OCI-LY7 (cell line): ENCODE measurements around the gene JDP2. TPM values are rescaled to one million over a fixed set of nuclear protein-coding genes. Genes with fewer than 3 reads are reported as not detected.

Experiments used
- BruUV-seq: library from RNA; stranded (reverse); fragments of 400-500 nt; replicated peaks from 2 replicates; lab custom pipeline; 2021; lab: Mats Ljungman, UMichigan
- CTCF ChIA-PET: fragments of 300-600 bp; sonication (Branson Sonifier 250); formaldehyde crosslinking; loops from one replicate; lab custom pipeline; 2022; ENCODE audit warnings: antibody characterized with exemption; ENCODE audit not compliant: unreplicated experiment; lab: Charles Lee
- POLR2A ChIA-PET: fragments of 300-600 bp; sonication (Branson Sonifier 250); formaldehyde crosslinking; loops from one replicate; lab custom pipeline; 2022; ENCODE audit warnings: antibody characterized with exemption; lab: Charles Lee
- DNase-seq: peaks from one replicate; pipeline ENCODE4 v3.0.0-alpha.2; 2015; ENCODE audit warnings: low spot score
- H2AFZ ChIP-seq: fragments of 200-600 bp; sonication (generic), shearing (Covaris generic); 2 replicates; pipeline ENCODE4 v1.6.1; 2014; ENCODE audit warnings: mild to moderate bottlenecking, antibody characterized with exemption, low read length, moderate library complexity
- H3K27ac ChIP-seq: fragments of 200-600 bp; sonication (generic); 2 replicates; pipeline ENCODE4 v1.5.1; 2014; ENCODE audit warnings: mixed run types, low read depth, mild to moderate bottlenecking, moderate library complexity, low read length, inconsistent platforms; ENCODE audit not compliant: poor library complexity, severe bottlenecking
- H3K36me3 ChIP-seq: fragments of 200-600 bp; sonication (generic); 2 replicates; pipeline ENCODE4 v1.6.1; 2014; ENCODE audit warnings: mild to moderate bottlenecking, antibody characterized with exemption, low read length, moderate library complexity, mixed read lengths; ENCODE audit not compliant: insufficient read depth
- H3K4me1 ChIP-seq: fragments of 200-600 bp; sonication (generic); 2 replicates; pipeline ENCODE4 v1.5.1; 2014; ENCODE audit warnings: mild to moderate bottlenecking, low read length; ENCODE audit not compliant: insufficient read depth, poor library complexity, severe bottlenecking
- H3K4me2 ChIP-seq: fragments of 200-600 bp; sonication (generic); 2 replicates; pipeline ENCODE4 v1.6.1; 2014; ENCODE audit warnings: mild to moderate bottlenecking, low read length
- H3K4me3 ChIP-seq: fragments of 200-600 bp; sonication (generic); 2 replicates; pipeline ENCODE4 v1.5.1; 2014; ENCODE audit warnings: mild to moderate bottlenecking, low read depth, low read length; ENCODE audit not compliant: poor library complexity, severe bottlenecking
- H3K79me2 ChIP-seq: fragments of 200-600 bp; sonication (generic); 2 replicates; pipeline ENCODE4 v1.6.1; 2016; ENCODE audit warnings: low read depth, mild to moderate bottlenecking, low read length, moderate library complexity, mixed read lengths; ENCODE audit not compliant: insufficient read depth
- H3K9me2 ChIP-seq: fragments of 200-600 bp; sonication (generic); 2 replicates; pipeline ENCODE4 v1.6.1; 2016; ENCODE audit warnings: mild to moderate bottlenecking, low read length, mixed read lengths; ENCODE audit not compliant: insufficient read depth
- H3K9me3 ChIP-seq: fragments of 200-600 bp; sonication (generic); 2 replicates; pipeline ENCODE4 v1.6.1; 2014; ENCODE audit warnings: mild to moderate bottlenecking, mixed run types, low read length, mixed read lengths
- H4K20me1 ChIP-seq: fragments of 200-600 bp; sonication (generic); 2 replicates; pipeline ENCODE4 v1.6.1; 2014; ENCODE audit warnings: mild to moderate bottlenecking, antibody characterized with exemption, low read length, moderate library complexity, mixed read lengths; ENCODE audit not compliant: insufficient read depth
- EZH2phosphoT487 ChIP-seq: fragments of 200-600 bp; sonication (generic); IDR thresholded peaks from 2 replicates; pipeline ENCODE4 v1.6.1; 2018; ENCODE audit warnings: low read depth, borderline replicate concordance, mild to moderate bottlenecking, mixed run types, antibody characterized with exemption, low read length, moderate library complexity, mixed read lengths
- intact Hi-C: fragments of 100-400 bp; cut with micrococcal nuclease; formaldehyde crosslinking; loops from one replicate; pipeline ENCODE4 v1.10.0; 2022; ENCODE audit not compliant: unreplicated experiment
- total RNA-seq, 2 experiments: library from RNA; depleted of rRNA in 1 of 2; stranded (reverse); fragments of >200 nt in 1 of 2; shearing (Covaris generic) in 1 of 2; gene quantifications; 2 replicates each; pipeline ENCODE4 v1.2.3, GENCODE V29; 2014 to 2022
- TF ChIP-seq, protein P1 (sequence below): fragments of 200-600 bp; sonication (generic); conservative IDR thresholded peaks from 2 replicates; pipeline ENCODE4 v1.5.1; 2014; ENCODE audit warnings: mild to moderate bottlenecking, antibody characterized with exemption, low read length, moderate library complexity, mixed read lengths

Gene JDP2
- total RNA-seq, 2 experiments from 2014 or later = 45.7 to 62.7 TPM

DNA sequence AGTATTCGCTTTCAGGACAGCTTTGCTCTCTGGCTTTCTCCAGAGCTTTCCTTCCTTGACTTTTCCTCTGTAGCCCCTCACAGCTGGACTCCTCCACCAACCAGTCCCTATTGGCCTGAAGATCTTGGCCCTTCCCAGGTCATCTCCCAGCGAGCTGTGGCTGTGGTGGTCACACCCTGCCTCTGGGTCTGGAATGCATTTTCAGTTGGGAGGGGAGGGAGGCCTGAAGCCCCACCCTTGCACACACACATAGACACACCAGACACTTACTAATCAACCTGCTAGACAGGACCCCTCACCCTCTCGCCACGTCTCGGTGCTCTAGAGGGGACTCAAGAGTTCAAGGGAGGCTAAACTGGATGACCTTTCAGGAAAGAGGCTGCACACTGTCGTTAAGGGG is 13.9 kb downstream of the JDP2 start:
- peaks cover 93% of the 10 kb centered on the region for H3K4me1 ChIP-seq
- no peaks in the 10 kb centered on the region for H3K9me2 ChIP-seq
- H3K4me3 ChIP-seq = peak overlapping the region; percentile 64
- H4K20me1 ChIP-seq = no peaks in the 10 kb centered on the region
- peaks cover 79% of the 10 kb centered on the region; the same call in 1 of the 2 replicates for H3K79me2 ChIP-seq
- no peak for TF ChIP-seq EZH2phosphoT487
- TF ChIP-seq, protein P1, sequence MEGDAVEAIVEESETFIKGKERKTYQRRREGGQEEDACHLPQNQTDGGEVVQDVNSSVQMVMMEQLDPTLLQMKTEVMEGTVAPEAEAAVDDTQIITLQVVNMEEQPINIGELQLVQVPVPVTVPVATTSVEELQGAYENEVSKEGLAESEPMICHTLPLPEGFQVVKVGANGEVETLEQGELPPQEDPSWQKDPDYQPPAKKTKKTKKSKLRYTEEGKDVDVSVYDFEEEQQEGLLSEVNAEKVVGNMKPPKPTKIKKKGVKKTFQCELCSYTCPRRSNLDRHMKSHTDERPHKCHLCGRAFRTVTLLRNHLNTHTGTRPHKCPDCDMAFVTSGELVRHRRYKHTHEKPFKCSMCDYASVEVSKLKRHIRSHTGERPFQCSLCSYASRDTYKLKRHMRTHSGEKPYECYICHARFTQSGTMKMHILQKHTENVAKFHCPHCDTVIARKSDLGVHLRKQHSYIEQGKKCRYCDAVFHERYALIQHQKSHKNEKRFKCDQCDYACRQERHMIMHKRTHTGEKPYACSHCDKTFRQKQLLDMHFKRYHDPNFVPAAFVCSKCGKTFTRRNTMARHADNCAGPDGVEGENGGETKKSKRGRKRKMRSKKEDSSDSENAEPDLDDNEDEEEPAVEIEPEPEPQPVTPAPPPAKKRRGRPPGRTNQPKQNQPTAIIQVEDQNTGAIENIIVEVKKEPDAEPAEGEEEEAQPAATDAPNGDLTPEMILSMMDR = no peak
- no peak for DNase-seq
- peak overlapping the region; percentile 84 for H3K27ac ChIP-seq
- BruUV-seq = no TSS peak
- H3K36me3 ChIP-seq = peaks cover 93% of the 10 kb centered on the region
- intact Hi-C loops = loop anchor here (2.0 kb wide), 1 partner anchor 39 kb away; no protein-coding TSS in a partner anchor
- ChIA-PET CTCF (no interaction called here), POLR2A (interaction anchor here (1.2 to 3.7 kb wide), 5 partner anchors 9 to 36 kb away, joined by 3 to 35 read pairs (median 7); partner anchors contain the start of gene JDP2)
- peak overlapping the region; percentile 92 for H3K4me2 ChIP-seq
- H3K9me3 ChIP-seq = no peaks in the 10 kb centered on the region
- H2AFZ ChIP-seq = no peak overlapping the region

DNA sequence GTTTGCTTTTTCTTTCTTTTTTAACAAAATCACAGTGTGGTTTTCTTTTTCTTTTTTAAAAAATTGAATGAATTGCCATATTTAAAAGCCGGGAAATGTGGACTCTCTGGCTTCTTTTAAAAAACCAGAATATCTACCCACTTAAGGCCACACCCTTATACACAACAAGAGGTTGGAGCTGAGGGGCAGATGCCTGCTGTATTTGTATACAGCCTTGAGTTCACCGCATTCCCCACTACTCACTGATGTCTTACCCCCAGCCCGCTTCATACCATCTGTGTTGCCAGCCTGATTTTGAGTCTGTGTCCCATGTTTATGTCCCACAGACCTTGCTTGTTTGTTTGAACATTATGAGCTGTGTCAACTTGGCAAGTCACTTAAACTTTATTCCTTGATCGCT is 14.3 kb downstream of the JDP2 start:
- Histone ChIP-seq H3K9me2 (no peaks in the 10 kb centered on the region), H3K4me2 (peak overlapping the region; percentile 92; the same call in 1 of the 2 replicates), H3K4me3 (no peak overlapping the region), H3K4me1 (peaks cover 93% of the 10 kb centered on the region), H3K9me3 (no peaks in the 10 kb centered on the region), H4K20me1 (no peaks in the 10 kb centered on the region), H3K27ac (no peak overlapping the region), H2AFZ (no peak overlapping the region), H3K36me3 (peaks cover 97% of the 10 kb centered on the region), H3K79me2 (peaks cover 79% of the 10 kb centered on the region; the same call in 1 of the 2 replicates)
- no TSS peak for BruUV-seq
- ChIA-PET CTCF (no interaction called here), POLR2A (interaction anchor here (0.7 to 3.7 kb wide), 4 partner anchors 10 to 965 kb away, joined by 3 to 35 read pairs (median 8); partner anchors contain the start of gene JDP2)
- no peak for DNase-seq
- TF ChIP-seq, protein P1 = no peak
- TF ChIP-seq EZH2phosphoT487 = no peak
- intact Hi-C loops = no loop called here

DNA sequence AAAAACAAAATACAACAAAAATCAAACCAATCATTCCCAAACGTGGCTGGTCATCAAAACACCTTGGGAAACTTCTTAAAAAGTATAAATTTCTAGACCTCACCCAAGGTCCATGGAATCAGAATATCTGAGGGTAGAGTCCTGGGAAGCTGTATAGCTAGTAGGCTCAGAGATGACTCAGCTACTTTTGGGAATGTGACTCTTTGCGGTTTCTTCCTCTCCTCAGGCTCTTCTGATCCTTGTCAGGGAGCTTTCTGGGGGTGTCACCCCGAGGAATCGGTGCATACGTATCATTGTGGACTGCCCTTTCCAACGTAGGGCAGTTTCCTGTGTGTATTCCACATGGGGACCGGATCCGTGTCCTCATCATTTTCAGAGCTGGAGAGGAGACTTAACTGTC is 14.8 kb downstream of the JDP2 start:
- no peaks in the 10 kb centered on the region for H3K9me2 ChIP-seq
- H3K4me3 ChIP-seq = no peak overlapping the region
- H3K79me2 ChIP-seq = peaks cover 79% of the 10 kb centered on the region; the same call in 1 of the 2 replicates
- no peaks in the 10 kb centered on the region for H4K20me1 ChIP-seq
- intact Hi-C loops = no loop called here
- DNase-seq = no peak
- no peaks in the 10 kb centered on the region for H3K9me3 ChIP-seq
- CTCF ChIA-PET = interaction anchor here (0.7 kb wide), 1 partner anchor 11 kb away, joined by 3 read pairs; no protein-coding TSS in a partner anchor
- peaks cover 98% of the 10 kb centered on the region for H3K36me3 ChIP-seq
- BruUV-seq = no TSS peak
- POLR2A ChIA-PET = interaction anchor here (0.7 to 1.2 kb wide), 2 partner anchors 10 to 964 kb away, joined by 3 to 4 read pairs; no protein-coding TSS in a partner anchor
- H3K4me2 ChIP-seq = peak overlapping the region; percentile 17; the same call in 1 of the 2 replicates
- no peak overlapping the region for H2AFZ ChIP-seq
- TF ChIP-seq, protein P1 = no peak
- TF ChIP-seq EZH2phosphoT487 = no peak
- no peak overlapping the region for H3K27ac ChIP-seq
- H3K4me1 ChIP-seq = peaks cover 93% of the 10 kb centered on the region
